ENCODE measurements around the gene FBXO21. TPM values are rescaled to one million over a fixed set of nuclear protein-coding genes. Genes with fewer than 3 reads are reported as not detected.

The FBXO21 gene
- total and polyA plus RNA-seq, 2 of the 13 experiments (the other 11 are each of a cell fraction or from before 2014, with no cell fraction given): 15.6 to 32.5 TPM

DNA sequence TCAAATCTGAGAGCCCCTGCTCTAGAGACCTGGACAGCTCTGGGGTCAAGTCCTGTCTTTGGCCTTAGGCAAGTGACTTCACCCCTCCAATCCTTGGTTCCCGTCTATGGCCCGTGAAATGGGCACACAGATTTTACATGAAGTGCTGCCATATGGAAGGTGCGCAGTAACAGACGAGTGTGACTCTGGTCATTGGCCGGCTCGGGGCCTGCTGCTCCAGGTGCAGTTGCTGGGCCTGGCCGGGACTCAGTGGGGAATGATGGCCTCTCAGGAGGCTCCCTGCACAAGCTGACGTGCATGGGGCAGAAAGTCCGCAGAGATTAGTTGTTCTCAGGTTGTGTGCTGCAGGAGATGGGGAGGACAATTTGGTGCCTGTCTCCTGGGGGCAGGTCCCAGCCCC lies 77.0 kb downstream of the FBXO21 start:
- in situ Hi-C loops (cut with HindIII; ENCODE audit: extremely low pct_ligation_motif_present, low pct_unique_long_range_greater_than_20kb): loop anchor here (10.0 kb wide), 1 partner anchor 408 kb away; no protein-coding TSS in a partner anchor
- no peak overlapping the region for H3K4me2 ChIP-seq (ENCODE audit: low read depth, low read length)
- no peak overlapping the region for H3K27ac ChIP-seq (ENCODE audit: extremely low read length, insufficient read depth, low read length)
- H3K79me2 ChIP-seq (ENCODE audit: insufficient read depth, low read length): no peaks in the 10 kb centered on the region
- ATAC-seq: no peak
- CTCF ChIA-PET (ENCODE audit: low intra/inter-chr PET ratio, low total read pairs): no interaction called here
- intact Hi-C loops (cut with micrococcal nuclease; ENCODE audit: unreplicated experiment): loop anchor here (10.0 kb wide), 1 partner anchor 408 kb away; no protein-coding TSS in a partner anchor
- no peak overlapping the region for H3K4me3 ChIP-seq (replicated peaks in 1 of 3; ENCODE audit: insufficient read depth in 1 of 3, low read depth in 2 of 3, low read length in 3 of 3)
- H2AFZ ChIP-seq (ENCODE audit: low read length): no peak overlapping the region
- H3K9me3 ChIP-seq (ENCODE audit: low read length): no peaks in the 10 kb centered on the region
- H3K9ac ChIP-seq (ENCODE audit: insufficient read depth, low read depth, low read length): no peak overlapping the region
- H3K36me3 ChIP-seq (replicated peaks in 1 of 2; ENCODE audit: control insufficient read depth in 1 of 2, insufficient read depth in 2 of 2, low read length in 2 of 2): no peaks in the 10 kb centered on the region
- peaks cover 42% of the 10 kb centered on the region for H3K4me1 ChIP-seq (ENCODE audit: insufficient read depth, low read length)
- H3K27me3 ChIP-seq (ENCODE audit: control insufficient read depth in 1 of 2, insufficient read depth in 2 of 2, low read length in 2 of 2): peaks cover 0 to 9% of the 10 kb centered on the region in 2 experiments; a peak in 2 of 5 replicates
- POLR2A ChIA-PET: no interaction called here
- FAIRE-seq: no peak
- DNase-seq (ENCODE audit: low spot score): no peak
- no peaks in the 10 kb centered on the region for H4K20me1 ChIP-seq (ENCODE audit: insufficient read depth, low read length)
- BruUV-seq (replicated peaks): no TSS peak
- 49% methylated on average over 9 of the region's 9 CpGs for WGBS (ENCODE audit: low lambda C conversion rate)
- TF ChIP-seq HNRNPUL1 (IDR thresholded peaks at IDR 0.05; ENCODE audit: low read depth, low read length): no peak
- TF ChIP-seq TRIM24 (CRISPR knock-in tag; IDR thresholded peaks at IDR 0.05): no peak
- no peak for TF ChIP-seq ZNF292 (CRISPR knock-in tag; IDR thresholded peaks at IDR 0.05; ENCODE audit: borderline replicate concordance, low read depth)
- TF ChIP-seq, protein P1, sequence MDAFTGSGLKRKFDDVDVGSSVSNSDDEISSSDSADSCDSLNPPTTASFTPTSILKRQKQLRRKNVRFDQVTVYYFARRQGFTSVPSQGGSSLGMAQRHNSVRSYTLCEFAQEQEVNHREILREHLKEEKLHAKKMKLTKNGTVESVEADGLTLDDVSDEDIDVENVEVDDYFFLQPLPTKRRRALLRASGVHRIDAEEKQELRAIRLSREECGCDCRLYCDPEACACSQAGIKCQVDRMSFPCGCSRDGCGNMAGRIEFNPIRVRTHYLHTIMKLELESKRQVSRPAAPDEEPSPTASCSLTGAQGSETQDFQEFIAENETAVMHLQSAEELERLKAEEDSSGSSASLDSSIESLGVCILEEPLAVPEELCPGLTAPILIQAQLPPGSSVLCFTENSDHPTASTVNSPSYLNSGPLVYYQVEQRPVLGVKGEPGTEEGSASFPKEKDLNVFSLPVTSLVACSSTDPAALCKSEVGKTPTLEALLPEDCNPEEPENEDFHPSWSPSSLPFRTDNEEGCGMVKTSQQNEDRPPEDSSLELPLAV (CRISPR knock-in tag; conservative IDR thresholded peaks at IDR 0.05; ENCODE audit: low read depth): no peak
- TF ChIP-seq ZBTB3 (CRISPR knock-in tag; IDR thresholded peaks at IDR 0.05; ENCODE audit: borderline replicate concordance, low read depth): no peak
- TF ChIP-seq, protein P2, sequence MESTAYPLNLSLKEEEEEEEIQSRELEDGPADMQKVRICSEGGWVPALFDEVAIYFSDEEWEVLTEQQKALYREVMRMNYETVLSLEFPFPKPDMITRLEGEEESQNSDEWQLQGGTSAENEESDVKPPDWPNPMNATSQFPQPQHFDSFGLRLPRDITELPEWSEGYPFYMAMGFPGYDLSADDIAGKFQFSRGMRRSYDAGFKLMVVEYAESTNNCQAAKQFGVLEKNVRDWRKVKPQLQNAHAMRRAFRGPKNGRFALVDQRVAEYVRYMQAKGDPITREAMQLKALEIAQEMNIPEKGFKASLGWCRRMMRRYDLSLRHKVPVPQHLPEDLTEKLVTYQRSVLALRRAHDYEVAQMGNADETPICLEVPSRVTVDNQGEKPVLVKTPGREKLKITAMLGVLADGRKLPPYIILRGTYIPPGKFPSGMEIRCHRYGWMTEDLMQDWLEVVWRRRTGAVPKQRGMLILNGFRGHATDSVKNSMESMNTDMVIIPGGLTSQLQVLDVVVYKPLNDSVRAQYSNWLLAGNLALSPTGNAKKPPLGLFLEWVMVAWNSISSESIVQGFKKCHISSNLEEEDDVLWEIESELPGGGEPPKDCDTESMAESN (CRISPR knock-in tag; conservative IDR thresholded peaks at IDR 0.05): no peak
- no peak for TF ChIP-seq ZNF816 (CRISPR knock-in tag; IDR thresholded peaks at IDR 0.05; ENCODE audit: borderline replicate concordance)
- no peak for TF ChIP-seq HNF4G (IDR thresholded peaks at IDR 0.05; ENCODE audit: borderline replicate concordance, low read depth, low read length)
- no peak for TF ChIP-seq HNF4G (CRISPR knock-in tag; IDR thresholded peaks at IDR 0.05; ENCODE audit: borderline replicate concordance, low read depth)
- TF ChIP-seq, protein P3, sequence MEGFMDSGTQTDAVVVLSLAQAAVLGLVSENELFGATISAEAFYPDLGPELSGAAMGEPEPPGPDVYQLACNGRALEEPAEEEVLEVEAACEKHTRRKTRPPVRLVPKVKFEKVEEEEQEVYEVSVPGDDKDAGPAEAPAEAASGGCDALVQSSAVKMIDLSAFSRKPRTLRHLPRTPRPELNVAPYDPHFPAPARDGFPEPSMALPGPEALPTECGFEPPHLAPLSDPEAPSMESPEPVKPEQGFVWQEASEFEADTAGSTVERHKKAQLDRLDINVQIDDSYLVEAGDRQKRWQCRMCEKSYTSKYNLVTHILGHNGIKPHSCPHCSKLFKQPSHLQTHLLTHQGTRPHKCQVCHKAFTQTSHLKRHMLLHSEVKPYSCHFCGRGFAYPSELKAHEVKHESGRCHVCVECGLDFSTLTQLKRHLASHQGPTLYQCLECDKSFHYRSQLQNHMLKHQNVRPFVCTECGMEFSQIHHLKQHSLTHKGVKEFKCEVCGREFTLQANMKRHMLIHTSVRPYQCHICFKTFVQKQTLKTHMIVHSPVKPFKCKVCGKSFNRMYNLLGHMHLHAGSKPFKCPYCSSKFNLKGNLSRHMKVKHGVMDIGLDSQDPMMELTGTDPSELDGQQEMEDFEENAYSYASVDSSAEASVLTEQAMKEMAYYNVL (CRISPR knock-in tag; IDR thresholded peaks at IDR 0.05; ENCODE audit: borderline replicate concordance): no peak
- TF ChIP-seq, protein P4, sequence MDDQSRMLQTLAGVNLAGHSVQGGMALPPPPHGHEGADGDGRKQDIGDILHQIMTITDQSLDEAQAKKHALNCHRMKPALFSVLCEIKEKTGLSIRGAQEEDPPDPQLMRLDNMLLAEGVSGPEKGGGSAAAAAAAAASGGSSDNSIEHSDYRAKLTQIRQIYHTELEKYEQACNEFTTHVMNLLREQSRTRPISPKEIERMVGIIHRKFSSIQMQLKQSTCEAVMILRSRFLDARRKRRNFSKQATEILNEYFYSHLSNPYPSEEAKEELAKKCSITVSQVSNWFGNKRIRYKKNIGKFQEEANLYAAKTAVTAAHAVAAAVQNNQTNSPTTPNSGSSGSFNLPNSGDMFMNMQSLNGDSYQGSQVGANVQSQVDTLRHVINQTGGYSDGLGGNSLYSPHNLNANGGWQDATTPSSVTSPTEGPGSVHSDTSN (CRISPR knock-in tag; IDR thresholded peaks at IDR 0.05; ENCODE audit: borderline replicate concordance): no peak
- no peak for TF ChIP-seq TBX2 (CRISPR knock-in tag; IDR thresholded peaks at IDR 0.05; ENCODE audit: borderline replicate concordance)
- TF ChIP-seq KLF11 (CRISPR knock-in tag; IDR thresholded peaks at IDR 0.05): no peak

Measured in HepG2 (cell line).